ENCODE data around the gene RANBP17.
"Not testable (repeated sequence)": the region's sequence is repeated elsewhere in the genome, so short reads cannot be mapped to it uniquely, and the experiment has no call there.

DNA sequence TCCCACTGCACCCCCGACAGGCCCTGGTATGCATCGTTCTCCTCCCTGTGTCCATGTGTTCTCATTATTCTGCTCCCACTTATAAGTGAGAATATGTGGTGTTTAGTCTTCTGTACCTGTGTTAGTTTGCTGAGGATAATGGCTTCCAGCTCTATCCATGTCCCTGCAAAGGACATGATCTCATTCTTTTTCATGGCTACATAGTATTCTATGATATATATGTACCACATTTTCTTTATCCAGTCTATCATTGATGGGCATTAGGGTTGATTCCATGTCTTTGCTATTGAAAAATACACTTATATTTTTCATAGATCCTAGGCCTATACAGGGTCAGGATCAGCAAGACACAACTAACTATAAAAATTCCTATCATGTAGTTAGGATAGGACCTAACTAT is 180.1 kb downstream of the RANBP17 start:
- TF ChIP-seq, protein P1, sequence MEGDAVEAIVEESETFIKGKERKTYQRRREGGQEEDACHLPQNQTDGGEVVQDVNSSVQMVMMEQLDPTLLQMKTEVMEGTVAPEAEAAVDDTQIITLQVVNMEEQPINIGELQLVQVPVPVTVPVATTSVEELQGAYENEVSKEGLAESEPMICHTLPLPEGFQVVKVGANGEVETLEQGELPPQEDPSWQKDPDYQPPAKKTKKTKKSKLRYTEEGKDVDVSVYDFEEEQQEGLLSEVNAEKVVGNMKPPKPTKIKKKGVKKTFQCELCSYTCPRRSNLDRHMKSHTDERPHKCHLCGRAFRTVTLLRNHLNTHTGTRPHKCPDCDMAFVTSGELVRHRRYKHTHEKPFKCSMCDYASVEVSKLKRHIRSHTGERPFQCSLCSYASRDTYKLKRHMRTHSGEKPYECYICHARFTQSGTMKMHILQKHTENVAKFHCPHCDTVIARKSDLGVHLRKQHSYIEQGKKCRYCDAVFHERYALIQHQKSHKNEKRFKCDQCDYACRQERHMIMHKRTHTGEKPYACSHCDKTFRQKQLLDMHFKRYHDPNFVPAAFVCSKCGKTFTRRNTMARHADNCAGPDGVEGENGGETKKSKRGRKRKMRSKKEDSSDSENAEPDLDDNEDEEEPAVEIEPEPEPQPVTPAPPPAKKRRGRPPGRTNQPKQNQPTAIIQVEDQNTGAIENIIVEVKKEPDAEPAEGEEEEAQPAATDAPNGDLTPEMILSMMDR (conservative IDR thresholded peaks at IDR 0.05; ENCODE audit: low read depth in 2 of 2), result not testable (repeated sequence)
- TF ChIP-seq JUNB (IDR thresholded peaks at IDR 0.05; ENCODE audit: unreplicated experiment); EZH2 (IDR thresholded peaks at IDR 0.05; ENCODE audit: low read depth, unreplicated experiment); EZH2phosphoT487 (IDR thresholded peaks at IDR 0.05; ENCODE audit: unreplicated experiment); CREB1 (CRISPR knock-in tag; IDR thresholded peaks at IDR 0.05; ENCODE audit: low read depth): not testable (repeated sequence)
- TF ChIP-seq, protein P2, sequence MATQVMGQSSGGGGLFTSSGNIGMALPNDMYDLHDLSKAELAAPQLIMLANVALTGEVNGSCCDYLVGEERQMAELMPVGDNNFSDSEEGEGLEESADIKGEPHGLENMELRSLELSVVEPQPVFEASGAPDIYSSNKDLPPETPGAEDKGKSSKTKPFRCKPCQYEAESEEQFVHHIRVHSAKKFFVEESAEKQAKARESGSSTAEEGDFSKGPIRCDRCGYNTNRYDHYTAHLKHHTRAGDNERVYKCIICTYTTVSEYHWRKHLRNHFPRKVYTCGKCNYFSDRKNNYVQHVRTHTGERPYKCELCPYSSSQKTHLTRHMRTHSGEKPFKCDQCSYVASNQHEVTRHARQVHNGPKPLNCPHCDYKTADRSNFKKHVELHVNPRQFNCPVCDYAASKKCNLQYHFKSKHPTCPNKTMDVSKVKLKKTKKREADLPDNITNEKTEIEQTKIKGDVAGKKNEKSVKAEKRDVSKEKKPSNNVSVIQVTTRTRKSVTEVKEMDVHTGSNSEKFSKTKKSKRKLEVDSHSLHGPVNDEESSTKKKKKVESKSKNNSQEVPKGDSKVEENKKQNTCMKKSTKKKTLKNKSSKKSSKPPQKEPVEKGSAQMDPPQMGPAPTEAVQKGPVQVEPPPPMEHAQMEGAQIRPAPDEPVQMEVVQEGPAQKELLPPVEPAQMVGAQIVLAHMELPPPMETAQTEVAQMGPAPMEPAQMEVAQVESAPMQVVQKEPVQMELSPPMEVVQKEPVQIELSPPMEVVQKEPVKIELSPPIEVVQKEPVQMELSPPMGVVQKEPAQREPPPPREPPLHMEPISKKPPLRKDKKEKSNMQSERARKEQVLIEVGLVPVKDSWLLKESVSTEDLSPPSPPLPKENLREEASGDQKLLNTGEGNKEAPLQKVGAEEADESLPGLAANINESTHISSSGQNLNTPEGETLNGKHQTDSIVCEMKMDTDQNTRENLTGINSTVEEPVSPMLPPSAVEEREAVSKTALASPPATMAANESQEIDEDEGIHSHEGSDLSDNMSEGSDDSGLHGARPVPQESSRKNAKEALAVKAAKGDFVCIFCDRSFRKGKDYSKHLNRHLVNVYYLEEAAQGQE (IDR thresholded peaks at IDR 0.05; ENCODE audit: unreplicated experiment), result not testable (repeated sequence)

Measured in GM23338 (cell line).